OCI-LY7 (cell line): ENCODE results near the gene CAND1. TPM values are rescaled to one million over a fixed set of nuclear protein-coding genes. Genes with fewer than 3 reads are reported as not detected.
A peak's percentile ranks its signal among the peaks of the same experiment; 100 is the strongest.

Experiments
- BruUV-seq: library from RNA; stranded (reverse); fragments of 400-500 nt; replicated peaks from 2 replicates; lab custom pipeline; 2021; lab: Mats Ljungman, UMichigan
- CTCF ChIA-PET: fragments of 300-600 bp; sonication (Branson Sonifier 250); formaldehyde crosslinking; loops from one replicate; lab custom pipeline; 2022; ENCODE audit warnings: antibody characterized with exemption; ENCODE audit not compliant: unreplicated experiment; lab: Charles Lee
- POLR2A ChIA-PET: fragments of 300-600 bp; sonication (Branson Sonifier 250); formaldehyde crosslinking; loops from one replicate; lab custom pipeline; 2022; ENCODE audit warnings: antibody characterized with exemption; lab: Charles Lee
- DNase-seq: peaks from one replicate; pipeline ENCODE4 v3.0.0-alpha.2; 2015; ENCODE audit warnings: low spot score
- H2AFZ ChIP-seq: fragments of 200-600 bp; sonication (generic), shearing (Covaris generic); 2 replicates; pipeline ENCODE4 v1.6.1; 2014; ENCODE audit warnings: mild to moderate bottlenecking, antibody characterized with exemption, low read length, moderate library complexity
- H3K27ac ChIP-seq: fragments of 200-600 bp; sonication (generic); 2 replicates; pipeline ENCODE4 v1.5.1; 2014; ENCODE audit warnings: mixed run types, low read depth, mild to moderate bottlenecking, moderate library complexity, low read length, inconsistent platforms; ENCODE audit not compliant: poor library complexity, severe bottlenecking
- H3K36me3 ChIP-seq: fragments of 200-600 bp; sonication (generic); 2 replicates; pipeline ENCODE4 v1.6.1; 2014; ENCODE audit warnings: mild to moderate bottlenecking, antibody characterized with exemption, low read length, moderate library complexity, mixed read lengths; ENCODE audit not compliant: insufficient read depth
- H3K4me1 ChIP-seq: fragments of 200-600 bp; sonication (generic); 2 replicates; pipeline ENCODE4 v1.5.1; 2014; ENCODE audit warnings: mild to moderate bottlenecking, low read length; ENCODE audit not compliant: insufficient read depth, poor library complexity, severe bottlenecking
- H3K4me2 ChIP-seq: fragments of 200-600 bp; sonication (generic); 2 replicates; pipeline ENCODE4 v1.6.1; 2014; ENCODE audit warnings: mild to moderate bottlenecking, low read length
- H3K4me3 ChIP-seq: fragments of 200-600 bp; sonication (generic); 2 replicates; pipeline ENCODE4 v1.5.1; 2014; ENCODE audit warnings: mild to moderate bottlenecking, low read depth, low read length; ENCODE audit not compliant: poor library complexity, severe bottlenecking
- H3K79me2 ChIP-seq: fragments of 200-600 bp; sonication (generic); 2 replicates; pipeline ENCODE4 v1.6.1; 2016; ENCODE audit warnings: low read depth, mild to moderate bottlenecking, low read length, moderate library complexity, mixed read lengths; ENCODE audit not compliant: insufficient read depth
- H3K9me2 ChIP-seq: fragments of 200-600 bp; sonication (generic); 2 replicates; pipeline ENCODE4 v1.6.1; 2016; ENCODE audit warnings: mild to moderate bottlenecking, low read length, mixed read lengths; ENCODE audit not compliant: insufficient read depth
- H3K9me3 ChIP-seq: fragments of 200-600 bp; sonication (generic); 2 replicates; pipeline ENCODE4 v1.6.1; 2014; ENCODE audit warnings: mild to moderate bottlenecking, mixed run types, low read length, mixed read lengths
- H4K20me1 ChIP-seq: fragments of 200-600 bp; sonication (generic); 2 replicates; pipeline ENCODE4 v1.6.1; 2014; ENCODE audit warnings: mild to moderate bottlenecking, antibody characterized with exemption, low read length, moderate library complexity, mixed read lengths; ENCODE audit not compliant: insufficient read depth
- CTCF ChIP-seq: fragments of 200-600 bp; sonication (generic); conservative IDR thresholded peaks from 2 replicates; pipeline ENCODE4 v1.5.1; 2014; ENCODE audit warnings: mild to moderate bottlenecking, antibody characterized with exemption, low read length, moderate library complexity, mixed read lengths
- EZH2phosphoT487 ChIP-seq: fragments of 200-600 bp; sonication (generic); IDR thresholded peaks from 2 replicates; pipeline ENCODE4 v1.6.1; 2018; ENCODE audit warnings: low read depth, borderline replicate concordance, mild to moderate bottlenecking, mixed run types, antibody characterized with exemption, low read length, moderate library complexity, mixed read lengths
- intact Hi-C: fragments of 100-400 bp; cut with micrococcal nuclease; formaldehyde crosslinking; loops from one replicate; pipeline ENCODE4 v1.10.0; 2022; ENCODE audit not compliant: unreplicated experiment
- total RNA-seq, 2 experiments: library from RNA; depleted of rRNA in 1 of 2; stranded (reverse); fragments of >200 nt in 1 of 2; shearing (Covaris generic) in 1 of 2; gene quantifications; 2 replicates each; pipeline ENCODE4 v1.2.3, GENCODE V29; 2014 to 2022

CAND1 gene
- total RNA-seq, 2 experiments from 2014 or later: 109 to 207 TPM

GRCh38 chr12:67320614-67321295 lies 51.6 kb downstream of the CAND1 start:
- peaks cover 72% of the 10 kb centered on the region for H3K36me3 ChIP-seq
- peak; percentile 16 for DNase-seq
- no peak overlapping the region for H2AFZ ChIP-seq
- H3K79me2 ChIP-seq: no peaks in the 10 kb centered on the region
- no peak overlapping the region for H3K4me3 ChIP-seq
- no peak for TF ChIP-seq CTCF
- TF ChIP-seq EZH2phosphoT487: no peak
- BruUV-seq: no TSS peak
- H3K9me3 ChIP-seq: no peaks in the 10 kb centered on the region
- intact Hi-C loops: no loop called here
- H3K27ac ChIP-seq: no peak overlapping the region
- H3K9me2 ChIP-seq: no peaks in the 10 kb centered on the region
- H3K4me1 ChIP-seq: no peaks in the 10 kb centered on the region
- H4K20me1 ChIP-seq: no peaks in the 10 kb centered on the region
- H3K4me2 ChIP-seq: no peak overlapping the region
- POLR2A ChIA-PET: no interaction called here
- CTCF ChIA-PET: no interaction called here

DNA sequence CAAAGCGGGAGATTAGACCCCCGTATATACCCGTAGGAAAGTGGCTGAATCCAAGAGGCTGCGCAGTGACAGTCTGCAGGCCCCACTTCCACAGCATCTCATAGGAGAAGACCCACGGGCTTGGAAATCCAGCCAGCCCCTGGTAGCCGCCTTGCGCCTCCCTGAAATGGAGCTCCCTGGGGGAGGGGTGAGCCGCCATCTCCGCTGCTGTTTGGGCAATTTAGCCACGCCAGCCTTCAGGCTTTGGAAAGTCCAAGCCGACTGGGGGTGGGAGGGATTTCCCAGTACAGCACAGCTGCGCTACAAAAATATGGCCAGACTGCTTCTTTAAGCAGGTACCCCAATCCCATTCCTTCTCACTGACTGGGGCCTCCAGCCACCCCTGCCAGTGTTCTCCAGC lies 53.4 kb downstream of the CAND1 start:
- no peak overlapping the region for H3K4me3 ChIP-seq
- no peaks in the 10 kb centered on the region for H3K79me2 ChIP-seq
- H2AFZ ChIP-seq: no peak overlapping the region
- CTCF ChIA-PET: interaction anchor here (1.1 kb wide), 1 partner anchor 18 kb away, joined by 3 read pairs; no protein-coding TSS in a partner anchor
- H3K36me3 ChIP-seq: peaks cover 56% of the 10 kb centered on the region
- TF ChIP-seq EZH2phosphoT487 (no peak), CTCF (no peak)
- no TSS peak for BruUV-seq
- H3K9me2 ChIP-seq: no peaks in the 10 kb centered on the region
- POLR2A ChIA-PET: interaction anchor here (0.9 kb wide), 1 partner anchor 23 kb away, joined by 3 read pairs; no protein-coding TSS in a partner anchor
- H3K27ac ChIP-seq: no peak overlapping the region
- H3K4me2 ChIP-seq: no peak overlapping the region
- no peaks in the 10 kb centered on the region for H4K20me1 ChIP-seq
- no peaks in the 10 kb centered on the region for H3K4me1 ChIP-seq
- DNase-seq: no peak
- intact Hi-C loops: no loop called here
- H3K9me3 ChIP-seq: no peaks in the 10 kb centered on the region

- H3K4me3 ChIP-seq: no peak overlapping the region
- H3K36me3 ChIP-seq: peaks cover 52% of the 10 kb centered on the region
- no peak for DNase-seq
- H2AFZ ChIP-seq: no peak overlapping the region
- no peaks in the 10 kb centered on the region for H4K20me1 ChIP-seq
- intact Hi-C loops: no loop called here
- CTCF ChIA-PET: interaction anchor here (1.1 kb wide), 1 partner anchor 19 kb away, joined by 3 read pairs; no protein-coding TSS in a partner anchor
- H3K27ac ChIP-seq: no peak overlapping the region
- H3K9me3 ChIP-seq: no peaks in the 10 kb centered on the region
- no peak for TF ChIP-seq EZH2phosphoT487
- no TSS peak for BruUV-seq
- H3K79me2 ChIP-seq: no peaks in the 10 kb centered on the region
- no peak overlapping the region for H3K4me2 ChIP-seq
- no peaks in the 10 kb centered on the region for H3K9me2 ChIP-seq
- no peaks in the 10 kb centered on the region for H3K4me1 ChIP-seq
- POLR2A ChIA-PET: interaction anchor here (0.9 kb wide), 1 partner anchor 23 kb away, joined by 3 read pairs; no protein-coding TSS in a partner anchor
These were observed 53.8 kb downstream of the CAND1 start for GRCh38 chr12:67323007-67323406.
